Glutamatergic neuron (in vitro differentiated cells): ENCODE measurements around the gene PPP6C. TPM values are rescaled to one million over a fixed set of nuclear protein-coding genes. Genes with fewer than 3 reads are reported as not detected.
"Not testable (repeated sequence)": the region's sequence is repeated elsewhere in the genome, so short reads cannot be mapped to it uniquely, and the experiment has no call there.

Experiments
- DNase-seq: peaks from one replicate; pipeline ENCODE4 v3.0.0; 2022
- H3K27ac Mint-ChIP-seq: one replicate; pipeline ENCODE4 v1.8.0; 2020; ENCODE audit warnings: mild to moderate bottlenecking, mixed read lengths, inconsistent platforms; ENCODE audit not compliant: unreplicated experiment
- H3K27me3 Mint-ChIP-seq: one replicate; pipeline ENCODE4 v1.8.0; 2020; ENCODE audit warnings: mild to moderate bottlenecking, moderate library complexity, mixed read lengths, inconsistent platforms; ENCODE audit not compliant: unreplicated experiment
- H3K36me3 Mint-ChIP-seq: one replicate; pipeline ENCODE4 v1.8.0; 2020; ENCODE audit warnings: mild to moderate bottlenecking, mixed read lengths, inconsistent platforms; ENCODE audit not compliant: unreplicated experiment
- H3K4me1 Mint-ChIP-seq: one replicate; pipeline ENCODE4 v1.8.0; 2020; ENCODE audit warnings: mild to moderate bottlenecking, low read depth, mixed read lengths, inconsistent platforms; ENCODE audit not compliant: unreplicated experiment
- H3K4me3 Mint-ChIP-seq: one replicate; pipeline ENCODE4 v1.8.0; 2020; ENCODE audit warnings: mild to moderate bottlenecking, mixed read lengths, inconsistent platforms; ENCODE audit not compliant: unreplicated experiment
- H3K9me3 Mint-ChIP-seq: one replicate; pipeline ENCODE4 v1.8.0; 2020; ENCODE audit warnings: mild to moderate bottlenecking, moderate library complexity, mixed read lengths, inconsistent platforms; ENCODE audit not compliant: unreplicated experiment
- CTCF ChIP-seq: fragments of 200-600 bp; sonication (generic); IDR thresholded peaks from one replicate; pipeline ENCODE4 v1.5.0; 2021; ENCODE audit not compliant: partially characterized antibody, unreplicated experiment
- total RNA-seq: library from RNA; stranded (reverse); fragmentation: NEBNext Ultra II Directional; extraction: Animal tissue kit (Norgen Biotek cat#: 25700); gene quantifications from one replicate; pipeline ENCODE4 v1.2.1, GENCODE V29; 2021; ENCODE audit not compliant: unreplicated experiment

PPP6C gene
- total RNA-seq, 1 donor from 2014 or later: 49.1 TPM

DNA sequence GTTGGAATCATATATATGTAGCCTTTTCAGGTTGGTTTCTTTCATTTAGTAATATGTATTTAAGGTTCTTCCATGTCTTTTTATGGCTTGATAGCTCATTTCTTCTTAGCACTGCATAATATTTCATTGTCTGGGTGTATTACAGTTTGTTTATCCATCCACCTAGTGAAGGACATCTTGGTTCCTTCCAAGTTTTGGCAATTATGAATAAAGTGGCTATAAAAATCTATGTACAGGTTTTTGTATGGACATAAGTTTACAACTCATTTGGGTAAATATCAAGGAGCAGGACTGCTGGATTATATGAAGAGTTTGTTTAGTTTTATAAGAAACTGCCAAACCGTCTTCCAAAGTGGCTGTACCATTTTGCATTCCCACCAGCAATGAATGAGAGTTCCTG, 11.7 kb downstream of the PPP6C start:
- Mint-ChIP-seq H3K4me1 (peaks cover 5% of the 10 kb centered on the region), H3K4me3 (no peak overlapping the region), H3K27ac (no peak overlapping the region), H3K36me3 (no peaks in the 10 kb centered on the region), H3K9me3 (no peaks in the 10 kb centered on the region), H3K27me3 (peaks cover 2% of the 10 kb centered on the region)
- no peak for DNase-seq
- no peak for TF ChIP-seq CTCF

DNA sequence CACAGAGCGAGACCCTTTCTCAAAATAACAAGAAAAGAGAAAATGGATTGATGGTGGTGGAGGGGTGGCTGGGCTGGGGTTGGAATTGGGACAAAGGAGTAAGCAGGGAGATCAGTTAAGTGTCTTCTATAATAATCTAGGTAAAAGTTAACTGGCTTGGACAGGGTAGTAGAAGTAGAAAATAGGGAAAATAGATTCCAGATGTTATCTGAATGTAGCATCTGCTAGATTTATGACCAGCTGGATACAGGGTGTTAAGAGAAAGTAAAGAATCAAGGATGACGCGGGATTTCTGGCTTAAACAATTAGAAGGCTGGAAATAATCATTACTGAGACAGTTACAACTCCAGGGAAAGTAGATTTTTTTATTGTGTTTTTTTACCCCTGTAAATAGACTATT, 13.0 kb downstream of the PPP6C start:
- Mint-ChIP-seq H3K27ac (peak overlapping the region; percentile 38), H3K4me3 (peak overlapping the region; percentile 38)
- TF ChIP-seq CTCF: no peak

GRCh38 chr9:125172031-125172755, 17.4 kb downstream of the PPP6C start:
- Mint-ChIP-seq H3K27me3 (peaks cover 3% of the 10 kb centered on the region), H3K4me3 (no peak overlapping the region), H3K9me3 (no peaks in the 10 kb centered on the region), H3K4me1 (peaks cover 5% of the 10 kb centered on the region), H3K36me3 (no peaks in the 10 kb centered on the region), H3K27ac (no peak overlapping the region)
- DNase-seq: no peak
- no peak for TF ChIP-seq CTCF

More for the DNA sequence above, 13.0 kb downstream of the PPP6C start:
- Mint-ChIP-seq H3K27me3 (peaks cover 3% of the 10 kb centered on the region), H3K9me3 (no peaks in the 10 kb centered on the region), H3K36me3 (no peaks in the 10 kb centered on the region), H3K4me1 (peaks cover 5% of the 10 kb centered on the region)
- DNase-seq: no peak

DNA sequence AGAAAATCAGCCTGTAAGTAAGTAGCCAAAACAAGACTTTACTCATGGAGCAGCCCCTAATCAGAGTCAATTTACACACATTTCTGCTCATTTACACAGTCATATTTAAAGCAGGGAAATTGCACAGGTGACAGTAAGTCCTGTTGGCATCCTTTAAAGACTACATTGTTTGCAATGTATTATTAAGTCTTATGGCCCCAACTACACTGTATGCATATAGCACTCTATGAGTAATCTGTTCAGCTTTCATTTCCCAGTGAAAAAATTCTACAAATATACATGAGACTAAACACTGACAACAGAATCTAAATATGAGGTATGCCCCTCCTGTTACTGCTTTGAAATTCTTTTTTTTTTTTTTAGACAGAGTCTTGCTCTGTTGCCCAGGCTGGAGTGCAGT, 19.7 kb downstream of the PPP6C start:
- no peak for DNase-seq
- TF ChIP-seq CTCF: no peak
- H3K4me3 Mint-ChIP-seq: no peak overlapping the region
- no peaks in the 10 kb centered on the region for H3K4me1 Mint-ChIP-seq
- peaks cover 2% of the 10 kb centered on the region for H3K27me3 Mint-ChIP-seq
- H3K27ac Mint-ChIP-seq: no peak overlapping the region
- no peaks in the 10 kb centered on the region for H3K36me3 Mint-ChIP-seq
- no peaks in the 10 kb centered on the region for H3K9me3 Mint-ChIP-seq

- Mint-ChIP-seq H3K4me1 (no peaks in the 10 kb centered on the region), H3K4me3 (no peak overlapping the region), H3K27me3 (no peaks in the 10 kb centered on the region), H3K9me3 (no peaks in the 10 kb centered on the region), H3K36me3 (no peaks in the 10 kb centered on the region), H3K27ac (no peak overlapping the region)
- no peak for TF ChIP-seq CTCF
- no peak for DNase-seq
These were observed 22.8 kb downstream of the PPP6C start for GRCh38 chr9:125166762-125167161.

DNA sequence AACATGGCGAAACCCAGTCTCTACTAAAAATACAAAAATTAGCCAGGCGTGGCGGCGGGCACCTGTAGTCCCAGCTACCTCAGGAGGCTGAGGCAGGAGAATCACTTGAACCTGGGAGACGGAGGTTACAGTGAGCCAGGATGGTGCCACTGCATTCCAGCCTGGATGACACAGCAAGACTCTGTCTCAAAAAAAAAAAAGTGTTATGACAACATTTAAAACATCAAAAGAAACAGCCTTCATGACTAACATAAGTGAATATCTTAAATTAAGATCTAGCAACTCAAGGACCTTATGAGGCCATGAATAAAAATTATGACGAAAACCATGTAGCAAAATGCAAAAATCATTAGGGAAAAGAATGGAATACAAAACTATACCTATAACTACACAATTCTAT, 26.7 kb downstream of the PPP6C start:
- DNase-seq, H3K27me3 Mint-ChIP-seq, H3K36me3 Mint-ChIP-seq, H3K9me3 Mint-ChIP-seq, H3K4me1 Mint-ChIP-seq, H3K4me3 Mint-ChIP-seq, H3K27ac Mint-ChIP-seq: not testable (repeated sequence)
